ENCODE measurements around the gene SARS1. TPM values are rescaled to one million over a fixed set of nuclear protein-coding genes. Genes with fewer than 3 reads are reported as not detected.

The SARS1 gene
- polyA plus RNA-seq, 5 donors = 143 to 159 (median 145) TPM

DNA sequence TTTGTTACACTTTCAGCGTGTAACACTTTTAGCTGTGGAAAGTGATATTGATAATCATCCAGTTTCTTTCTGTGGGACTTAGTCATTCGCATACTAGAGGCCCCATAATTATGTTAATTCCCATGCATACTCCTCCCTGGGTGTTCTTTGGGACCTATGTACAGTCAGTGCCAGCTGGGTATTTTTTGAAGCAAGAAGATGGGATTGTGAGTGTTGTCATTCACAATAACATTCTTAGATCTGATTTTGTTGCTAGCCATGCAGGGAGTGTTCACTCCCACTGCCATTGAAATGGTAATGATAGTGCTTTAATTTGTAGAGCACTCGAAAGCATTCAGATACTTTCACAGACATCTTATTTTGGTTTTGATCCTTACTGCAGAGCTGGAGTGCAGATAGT, 11.6 kb downstream of the SARS1 start:
- no peak for DNase-seq

- no peak for DNase-seq
Measured at GRCh38 chr1:109225711-109226445, 12.2 kb downstream of the SARS1 start.

- DNase-seq = no peak
Measured at GRCh38 chr1:109228167-109228566, 14.4 kb downstream of the SARS1 start.

DNA sequence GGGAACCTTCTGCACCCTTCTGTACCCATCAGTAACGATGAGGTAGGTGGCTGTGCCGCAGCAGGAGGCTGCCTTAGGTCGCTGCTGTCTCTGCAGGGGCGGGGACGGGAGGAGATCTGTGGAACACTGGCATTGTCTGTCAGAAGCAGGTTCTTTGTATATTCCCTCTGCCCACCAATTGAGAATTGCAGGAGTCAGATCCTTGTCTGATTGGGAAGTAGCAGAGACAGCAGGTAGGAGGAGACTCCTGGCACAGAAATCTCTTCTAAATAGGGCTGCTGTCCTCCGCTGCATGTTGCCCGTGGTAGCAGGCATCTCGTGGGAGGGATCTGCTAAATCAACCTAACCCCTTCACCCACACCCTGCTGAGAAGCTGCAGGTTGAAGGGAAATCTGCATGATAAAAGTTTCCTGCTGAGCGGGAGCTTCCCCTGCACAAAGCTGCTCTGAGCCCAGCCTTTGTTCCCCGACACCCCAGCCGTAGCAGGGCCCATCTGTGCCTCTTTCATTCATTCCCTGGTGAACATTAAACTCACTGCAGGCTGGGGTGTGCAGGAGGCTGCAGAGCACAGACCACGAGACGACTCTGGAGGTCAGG, 15.9 kb downstream of the SARS1 start:
- no peak for DNase-seq

DNA sequence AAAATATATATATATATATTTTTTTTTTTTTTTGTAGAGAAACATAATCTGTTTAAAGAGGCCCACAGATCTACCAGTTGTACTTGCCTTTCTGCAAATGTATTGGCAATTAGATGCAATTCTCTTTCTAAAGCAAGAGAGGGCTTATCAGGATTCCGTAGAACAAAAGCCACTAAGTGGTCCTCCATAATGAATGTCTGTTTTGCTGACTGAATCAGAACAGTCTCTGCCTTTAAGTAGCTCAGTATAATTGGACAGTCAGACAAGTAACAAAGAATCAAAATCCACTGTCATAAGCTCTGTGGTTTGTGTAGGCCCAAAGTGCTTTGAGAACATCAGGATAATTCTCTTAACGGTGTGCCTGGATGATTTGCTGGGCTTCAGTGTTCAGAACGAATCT, 17.3 kb downstream of the SARS1 start:
- no peak for DNase-seq

DNA sequence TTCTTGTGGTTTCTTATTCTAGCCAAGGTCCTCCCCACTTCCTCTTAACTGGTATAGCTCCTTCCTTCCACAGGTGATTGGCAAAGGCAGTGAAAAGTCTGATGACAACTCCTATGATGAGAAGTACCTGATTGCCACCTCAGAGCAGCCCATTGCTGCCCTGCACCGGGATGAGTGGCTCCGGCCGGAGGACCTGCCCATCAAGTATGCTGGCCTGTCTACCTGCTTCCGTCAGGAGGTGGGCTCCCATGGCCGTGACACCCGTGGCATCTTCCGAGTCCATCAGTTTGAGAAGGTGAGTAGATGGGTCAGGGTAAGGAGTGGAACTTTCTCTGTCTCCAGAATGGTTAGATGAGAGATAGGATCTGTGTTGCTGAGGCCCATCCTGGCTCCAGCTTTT, 21.4 kb downstream of the SARS1 start:
- DNase-seq = no peak

GRCh38 chr1:109237512-109237911, 23.8 kb downstream of the SARS1 start:
- no peak for DNase-seq

GRCh38 chr1:109238382-109238781, 24.7 kb downstream of the SARS1 start:
- no peak for DNase-seq

GRCh38 chr1:109239047-109239408, 25.3 kb downstream of the SARS1 start:
- DNase-seq = no peak

DNA sequence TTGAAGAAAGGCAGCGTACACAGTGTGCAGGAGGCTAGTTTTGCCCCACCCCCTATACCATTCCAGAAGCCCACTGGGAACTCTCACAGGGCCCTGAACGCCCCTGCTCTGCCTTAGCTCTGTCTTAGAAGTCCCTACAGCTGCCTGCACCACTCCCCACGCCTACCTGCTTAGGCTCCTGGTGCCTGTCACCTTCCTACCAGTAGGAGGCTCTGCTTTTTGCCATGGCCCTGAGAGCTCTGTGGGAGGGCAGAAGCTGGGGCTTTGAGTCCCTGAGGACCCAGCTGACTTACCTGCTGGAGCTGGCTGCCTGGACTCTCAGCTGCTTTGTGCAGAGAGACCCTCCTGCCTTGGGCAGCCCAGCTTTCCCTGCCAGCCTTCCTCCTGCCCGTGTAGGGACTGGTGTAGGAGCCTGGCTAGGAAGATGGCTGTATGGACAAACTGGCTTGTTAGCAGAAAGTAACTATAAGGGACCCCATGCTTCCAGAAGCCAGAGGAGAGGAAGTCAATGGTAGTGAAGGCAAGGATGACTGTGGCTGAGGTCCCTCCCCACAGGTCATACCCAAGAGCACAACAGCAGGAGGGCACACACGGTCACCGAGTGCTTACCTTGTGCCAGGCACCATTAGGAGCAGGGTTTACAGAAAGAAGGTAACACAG, 25.8 kb downstream of the SARS1 start:
- no peak for DNase-seq

- no peak for DNase-seq
Measured at GRCh38 chr1:109240158-109241152, 26.7 kb downstream of the SARS1 start.

DNA sequence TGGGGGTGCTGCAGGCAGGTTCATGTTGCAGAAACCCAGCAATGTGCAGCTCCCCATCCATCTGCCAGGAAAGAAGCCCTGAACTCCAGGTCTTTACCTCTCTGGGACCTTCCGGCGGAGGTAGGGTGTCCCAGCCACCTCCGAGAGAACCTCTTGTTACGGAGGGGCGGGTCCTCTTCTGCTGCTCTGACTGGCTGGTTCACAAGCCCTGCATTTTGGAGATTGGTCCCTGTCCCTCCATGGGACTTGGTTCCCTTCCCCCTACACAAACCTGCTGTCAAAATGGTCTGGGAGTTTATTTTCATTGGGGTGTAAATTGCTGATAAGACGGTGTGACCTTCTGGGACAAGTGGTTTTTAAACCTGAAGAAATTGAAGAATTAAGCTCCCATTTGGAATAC, 27.6 kb downstream of the SARS1 start:
- no peak for DNase-seq

GRCh38 chr1:109241841-109242345, 28.2 kb downstream of the SARS1 start:
- no peak for DNase-seq

GRCh38 chr1:109242387-109242786, 28.7 kb downstream of the SARS1 start:
- peak in 1 of 2 donors; percentile 31 for DNase-seq

DNA sequence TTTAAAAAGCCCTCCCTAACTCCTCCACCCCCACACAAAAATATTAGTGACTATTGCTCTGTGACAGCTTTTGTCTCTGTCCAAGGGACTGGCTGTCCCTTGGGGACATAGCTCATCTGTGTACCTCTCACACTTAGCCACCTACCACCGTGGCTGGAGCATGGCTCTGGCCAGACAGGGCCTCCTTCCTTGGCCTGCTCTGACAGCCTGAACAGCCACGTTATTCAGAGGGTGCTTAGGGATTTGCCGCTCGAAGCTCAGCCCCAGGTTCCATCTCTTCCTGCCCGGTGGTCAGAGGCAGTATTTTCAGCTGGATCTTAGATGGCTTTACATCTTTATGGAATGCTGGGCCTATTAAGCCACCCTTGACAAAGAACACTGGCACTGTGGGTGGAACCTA, 29.5 kb downstream of the SARS1 start:
- no peak for DNase-seq

GRCh38 chr1:109243860-109244552, 30.3 kb downstream of the SARS1 start:
- no peak for DNase-seq

GRCh38 chr1:109246141-109246551, 32.4 kb downstream of the SARS1 start:
- DNase-seq = no peak

- no peak for DNase-seq
Measured at GRCh38 chr1:109247401-109248365, 34.0 kb downstream of the SARS1 start.

DNA sequence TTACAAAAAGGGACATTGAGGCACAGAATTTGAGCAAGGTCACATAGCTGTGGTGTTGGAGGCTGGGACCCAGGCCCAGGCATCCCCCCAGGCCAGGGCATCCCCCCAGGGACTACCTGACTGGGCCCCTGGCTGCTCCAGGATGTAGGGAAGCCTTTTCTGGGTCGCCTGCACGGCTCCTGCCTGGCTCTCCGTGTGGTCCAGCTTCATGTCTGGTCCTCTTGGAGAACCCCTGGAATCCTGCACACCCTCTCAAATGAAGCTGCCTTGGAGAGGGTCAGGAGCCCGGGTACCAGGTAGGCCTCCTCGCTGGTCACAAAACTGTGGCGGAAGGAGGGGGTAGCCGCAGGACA, 34.7 kb downstream of the SARS1 start:
- no peak for DNase-seq
